ENCODE measurements around the gene ZBTB40. TPM values are rescaled to one million over a fixed set of nuclear protein-coding genes. Genes with fewer than 3 reads are reported as not detected.

ZBTB40 gene
- total and polyA plus RNA-seq, 10 of the 15 experiments (the other 5 are each of a cell fraction or from before 2014, with no cell fraction given), result 1.9 to 14.4 (median 9.0) TPM

GRCh38 chr1:22521692-22522091 lies 70.0 kb downstream of the ZBTB40 start:
- no peak overlapping the region for H3K9ac ChIP-seq (ENCODE audit: control insufficient read depth, insufficient read depth, low read length)
- no peak for FAIRE-seq
- H3K27me3 ChIP-seq (replicated peaks in 1 of 2; ENCODE audit: control insufficient read depth in 2 of 2, insufficient read depth in 2 of 2, low read length in 1 of 2), result no peaks in the 10 kb centered on the region
- CTCF ChIA-PET, result no interaction called here
- BruUV-seq (replicated peaks), result no TSS peak
- WGBS (ENCODE audit: insufficient coverage, insufficient replicate concordance, low lambda C conversion rate, missing lambda C conversion rate), result 100% methylated on average over 4 of the region's 4 CpGs
- H4K20me1 ChIP-seq (ENCODE audit: control insufficient read depth, insufficient read depth), result no peaks in the 10 kb centered on the region
- H3K4me2 ChIP-seq (ENCODE audit: control insufficient read depth, insufficient read depth), result no peak overlapping the region
- POLR2A ChIA-PET, result no interaction called here
- intact Hi-C loops (cut with micrococcal nuclease; ENCODE audit: unreplicated experiment) (no loop called here), in situ Hi-C loops (cut with MboI) (no loop called here)
- no peak overlapping the region for H2AFZ ChIP-seq (ENCODE audit: control insufficient read depth, low read depth, low read length)
- H3K9me3 ChIP-seq (replicated peaks; ENCODE audit: control insufficient read depth, insufficient read depth, low read length), result no peaks in the 10 kb centered on the region
- no peaks in the 10 kb centered on the region for H3K4me1 ChIP-seq (ENCODE audit: control insufficient read depth, insufficient read depth, low read length)
- H3K79me2 ChIP-seq (ENCODE audit: control insufficient read depth, insufficient read depth, low read length), result no peaks in the 10 kb centered on the region
- DNase-seq (ENCODE audit: low read depth, low spot score), result no peak
- SMC1A ChIA-PET (ENCODE audit: uncharacterized antibody, unreplicated experiment), result no interaction called here
- no peak overlapping the region for H3K4me3 ChIP-seq
- TF ChIP-seq SPI1 (IDR thresholded peaks at IDR 0.05; ENCODE audit: borderline replicate concordance, insufficient read depth, low read depth, low read length), result no peak
- TF ChIP-seq, protein P1, sequence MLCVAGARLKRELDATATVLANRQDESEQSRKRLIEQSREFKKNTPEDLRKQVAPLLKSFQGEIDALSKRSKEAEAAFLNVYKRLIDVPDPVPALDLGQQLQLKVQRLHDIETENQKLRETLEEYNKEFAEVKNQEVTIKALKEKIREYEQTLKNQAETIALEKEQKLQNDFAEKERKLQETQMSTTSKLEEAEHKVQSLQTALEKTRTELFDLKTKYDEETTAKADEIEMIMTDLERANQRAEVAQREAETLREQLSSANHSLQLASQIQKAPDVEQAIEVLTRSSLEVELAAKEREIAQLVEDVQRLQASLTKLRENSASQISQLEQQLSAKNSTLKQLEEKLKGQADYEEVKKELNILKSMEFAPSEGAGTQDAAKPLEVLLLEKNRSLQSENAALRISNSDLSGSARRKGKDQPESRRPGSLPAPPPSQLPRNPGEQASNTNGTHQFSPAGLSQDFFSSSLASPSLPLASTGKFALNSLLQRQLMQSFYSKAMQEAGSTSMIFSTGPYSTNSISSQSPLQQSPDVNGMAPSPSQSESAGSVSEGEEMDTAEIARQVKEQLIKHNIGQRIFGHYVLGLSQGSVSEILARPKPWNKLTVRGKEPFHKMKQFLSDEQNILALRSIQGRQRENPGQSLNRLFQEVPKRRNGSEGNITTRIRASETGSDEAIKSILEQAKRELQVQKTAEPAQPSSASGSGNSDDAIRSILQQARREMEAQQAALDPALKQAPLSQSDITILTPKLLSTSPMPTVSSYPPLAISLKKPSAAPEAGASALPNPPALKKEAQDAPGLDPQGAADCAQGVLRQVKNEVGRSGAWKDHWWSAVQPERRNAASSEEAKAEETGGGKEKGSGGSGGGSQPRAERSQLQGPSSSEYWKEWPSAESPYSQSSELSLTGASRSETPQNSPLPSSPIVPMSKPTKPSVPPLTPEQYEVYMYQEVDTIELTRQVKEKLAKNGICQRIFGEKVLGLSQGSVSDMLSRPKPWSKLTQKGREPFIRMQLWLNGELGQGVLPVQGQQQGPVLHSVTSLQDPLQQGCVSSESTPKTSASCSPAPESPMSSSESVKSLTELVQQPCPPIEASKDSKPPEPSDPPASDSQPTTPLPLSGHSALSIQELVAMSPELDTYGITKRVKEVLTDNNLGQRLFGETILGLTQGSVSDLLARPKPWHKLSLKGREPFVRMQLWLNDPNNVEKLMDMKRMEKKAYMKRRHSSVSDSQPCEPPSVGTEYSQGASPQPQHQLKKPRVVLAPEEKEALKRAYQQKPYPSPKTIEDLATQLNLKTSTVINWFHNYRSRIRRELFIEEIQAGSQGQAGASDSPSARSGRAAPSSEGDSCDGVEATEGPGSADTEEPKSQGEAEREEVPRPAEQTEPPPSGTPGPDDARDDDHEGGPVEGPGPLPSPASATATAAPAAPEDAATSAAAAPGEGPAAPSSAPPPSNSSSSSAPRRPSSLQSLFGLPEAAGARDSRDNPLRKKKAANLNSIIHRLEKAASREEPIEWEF (IDR thresholded peaks at IDR 0.05; ENCODE audit: insufficient replicate concordance, low read depth, low read length), result no peak
- no peak for TF ChIP-seq ZNF207 (IDR thresholded peaks at IDR 0.05; ENCODE audit: borderline replicate concordance)
- no peak for TF ChIP-seq FOXM1 (IDR thresholded peaks at IDR 0.05; ENCODE audit: low read depth, low read length)
- TF ChIP-seq, protein P2, sequence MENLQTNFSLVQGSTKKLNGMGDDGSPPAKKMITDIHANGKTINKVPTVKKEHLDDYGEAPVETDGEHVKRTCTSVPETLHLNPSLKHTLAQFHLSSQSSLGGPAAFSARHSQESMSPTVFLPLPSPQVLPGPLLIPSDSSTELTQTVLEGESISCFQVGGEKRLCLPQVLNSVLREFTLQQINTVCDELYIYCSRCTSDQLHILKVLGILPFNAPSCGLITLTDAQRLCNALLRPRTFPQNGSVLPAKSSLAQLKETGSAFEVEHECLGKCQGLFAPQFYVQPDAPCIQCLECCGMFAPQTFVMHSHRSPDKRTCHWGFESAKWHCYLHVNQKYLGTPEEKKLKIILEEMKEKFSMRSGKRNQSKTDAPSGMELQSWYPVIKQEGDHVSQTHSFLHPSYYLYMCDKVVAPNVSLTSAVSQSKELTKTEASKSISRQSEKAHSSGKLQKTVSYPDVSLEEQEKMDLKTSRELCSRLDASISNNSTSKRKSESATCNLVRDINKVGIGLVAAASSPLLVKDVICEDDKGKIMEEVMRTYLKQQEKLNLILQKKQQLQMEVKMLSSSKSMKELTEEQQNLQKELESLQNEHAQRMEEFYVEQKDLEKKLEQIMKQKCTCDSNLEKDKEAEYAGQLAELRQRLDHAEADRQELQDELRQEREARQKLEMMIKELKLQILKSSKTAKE (IDR thresholded peaks at IDR 0.05; ENCODE audit: low read depth, poor library complexity, severe bottlenecking), result no peak
- no peak for TF ChIP-seq HDGF (IDR thresholded peaks at IDR 0.05)
- H3K27ac ChIP-seq (ENCODE audit: control insufficient read depth, insufficient read depth), result no peak overlapping the region
- RAD21 ChIA-PET (ENCODE audit: unreplicated experiment), result no interaction called here
- H3K36me3 ChIP-seq (ENCODE audit: control insufficient read depth in 2 of 2, insufficient read depth in 2 of 2, low read length in 1 of 2), result peaks cover 17 to 19% of the 10 kb centered on the region in 2 experiments; a peak in 3 of 4 replicates
- ATAC-seq, result no peak

All from GM12878 (cell line).